Activated T-cell treated with anti-CD3 and anti-CD28 coated beads, Interleukin-2, amount 50 U/mL, for 4 hours (primary cell): ENCODE data around the gene DGKE. TPM values are rescaled to one million over a fixed set of nuclear protein-coding genes. Genes with fewer than 3 reads are reported as not detected.

Experiments used
- ATAC-seq, 2 donors: fragments of 200-7000 bp; cut with Tn5 transposase; one replicate each; pipeline ENCODE4 v1.10.0; 2021
- DNase-seq: peaks from one replicate; pipeline ENCODE4 v3.0.0-alpha.2; 2020
- H3K27me3 Mint-ChIP-seq: one replicate; pipeline ENCODE4 v1.8.0; 2021; ENCODE audit warnings: low read depth, mixed read lengths
- H3K36me3 Mint-ChIP-seq: one replicate; pipeline ENCODE4 v1.8.0; 2022; ENCODE audit warnings: mixed read lengths; ENCODE audit not compliant: insufficient read depth
- H3K4me1 Mint-ChIP-seq: one replicate; pipeline ENCODE4 v1.8.0; 2021; ENCODE audit warnings: low read depth, mixed read lengths
- H3K4me3 Mint-ChIP-seq: one replicate; pipeline ENCODE4 v1.8.0; 2021; ENCODE audit warnings: mild to moderate bottlenecking, moderate library complexity, mixed read lengths
- H3K9me3 Mint-ChIP-seq: one replicate; pipeline ENCODE4 v1.8.0; 2021; ENCODE audit warnings: mixed read lengths
- total RNA-seq, 3 donors: library from RNA; stranded (reverse); gene quantifications; one replicate each; pipeline ENCODE4 v1.2.1, GENCODE V29; 2021

Gene DGKE
- total RNA-seq, 3 donors from 2014 or later: 30.1 to 37.4 (median 33.3) TPM

- Mint-ChIP-seq H3K36me3 (peaks cover 13% of the 10 kb centered on the region), H3K9me3 (no peaks in the 10 kb centered on the region), H3K4me3 (no peak overlapping the region), H3K4me1 (no peaks in the 10 kb centered on the region), H3K27me3 (no peaks in the 10 kb centered on the region)
- ATAC-seq: no peak
- DNase-seq: no peak
Measured at GRCh38 chr17:56807723-56808122, 26.2 kb upstream of the DGKE start.

- Mint-ChIP-seq H3K36me3 (peaks cover 15% of the 10 kb centered on the region), H3K9me3 (no peaks in the 10 kb centered on the region), H3K4me3 (no peak overlapping the region), H3K4me1 (no peaks in the 10 kb centered on the region), H3K27me3 (peaks cover 3% of the 10 kb centered on the region)
- DNase-seq: no peak
- no peak for ATAC-seq
Measured at GRCh38 chr17:56808503-56808902, 25.4 kb upstream of the DGKE start.

GRCh38 chr17:56809106-56809819, 24.7 kb upstream of the DGKE start:
- Mint-ChIP-seq H3K27me3 (peaks cover 3% of the 10 kb centered on the region), H3K4me3 (no peak overlapping the region), H3K4me1 (no peaks in the 10 kb centered on the region), H3K9me3 (no peaks in the 10 kb centered on the region), H3K36me3 (peaks cover 16% of the 10 kb centered on the region)
- ATAC-seq: no peak
- no peak for DNase-seq

GRCh38 chr17:56809820-56810179, 24.2 kb upstream of the DGKE start:
- Mint-ChIP-seq H3K4me3 (no peak overlapping the region), H3K27me3 (peaks cover 3% of the 10 kb centered on the region), H3K36me3 (peaks cover 16% of the 10 kb centered on the region), H3K4me1 (no peaks in the 10 kb centered on the region), H3K9me3 (no peaks in the 10 kb centered on the region)
- ATAC-seq (no peak), DNase-seq (no peak)

GRCh38 chr17:56810343-56810742, 23.6 kb upstream of the DGKE start:
- Mint-ChIP-seq H3K9me3 (no peaks in the 10 kb centered on the region), H3K36me3 (peaks cover 16% of the 10 kb centered on the region), H3K4me3 (no peak overlapping the region), H3K27me3 (peaks cover 3% of the 10 kb centered on the region), H3K4me1 (no peaks in the 10 kb centered on the region)
- DNase-seq (no peak), ATAC-seq (no peak)

GRCh38 chr17:56810891-56811775, 22.8 kb upstream of the DGKE start:
- ATAC-seq: no peak
- H3K4me1 Mint-ChIP-seq: no peaks in the 10 kb centered on the region
- no peak overlapping the region for H3K4me3 Mint-ChIP-seq
- no peak for DNase-seq
- H3K36me3 Mint-ChIP-seq: peaks cover 16% of the 10 kb centered on the region
- no peaks in the 10 kb centered on the region for H3K9me3 Mint-ChIP-seq
- H3K27me3 Mint-ChIP-seq: peaks cover 3% of the 10 kb centered on the region

GRCh38 chr17:56812901-56813388, 21.0 kb upstream of the DGKE start:
- Mint-ChIP-seq H3K9me3 (no peaks in the 10 kb centered on the region), H3K4me3 (no peak overlapping the region), H3K4me1 (no peaks in the 10 kb centered on the region), H3K36me3 (peaks cover 10% of the 10 kb centered on the region), H3K27me3 (peaks cover 3% of the 10 kb centered on the region)
- no peak for ATAC-seq
- no peak for DNase-seq

- peaks cover 3% of the 10 kb centered on the region for H3K27me3 Mint-ChIP-seq
- peaks cover 10% of the 10 kb centered on the region for H3K36me3 Mint-ChIP-seq
- ATAC-seq (no peak), DNase-seq (no peak)
- H3K4me1 Mint-ChIP-seq: peaks cover 3% of the 10 kb centered on the region
- no peak overlapping the region for H3K4me3 Mint-ChIP-seq
- no peaks in the 10 kb centered on the region for H3K9me3 Mint-ChIP-seq
Measured at GRCh38 chr17:56815711-56816110, 18.2 kb upstream of the DGKE start.

- peaks cover 3% of the 10 kb centered on the region for H3K27me3 Mint-ChIP-seq
- H3K36me3 Mint-ChIP-seq: peaks cover 6% of the 10 kb centered on the region
- H3K4me3 Mint-ChIP-seq: no peak overlapping the region
Measured at GRCh38 chr17:56817066-56817465, 16.9 kb upstream of the DGKE start.

GRCh38 chr17:56819030-56819429, 14.9 kb upstream of the DGKE start:
- no peak for DNase-seq
- H3K4me3 Mint-ChIP-seq: no peak overlapping the region
- peaks cover 8% of the 10 kb centered on the region for H3K4me1 Mint-ChIP-seq
- H3K36me3 Mint-ChIP-seq: no peaks in the 10 kb centered on the region
- no peaks in the 10 kb centered on the region for H3K9me3 Mint-ChIP-seq
- ATAC-seq: no peak
- H3K27me3 Mint-ChIP-seq: no peaks in the 10 kb centered on the region

More at GRCh38 chr17:56817066-56817465, 16.9 kb upstream of the DGKE start:
- DNase-seq (no peak), ATAC-seq (no peak)
- H3K9me3 Mint-ChIP-seq: no peaks in the 10 kb centered on the region
- H3K4me1 Mint-ChIP-seq: peaks cover 8% of the 10 kb centered on the region

GRCh38 chr17:56819431-56820145, 14.4 kb upstream of the DGKE start:
- ATAC-seq: peak; percentile 73 to 84
- no peaks in the 10 kb centered on the region for H3K9me3 Mint-ChIP-seq
- peak; percentile 69 for DNase-seq
- H3K4me1 Mint-ChIP-seq: peaks cover 8% of the 10 kb centered on the region
- H3K27me3 Mint-ChIP-seq: no peaks in the 10 kb centered on the region
- no peak overlapping the region for H3K4me3 Mint-ChIP-seq
- H3K36me3 Mint-ChIP-seq: no peaks in the 10 kb centered on the region

- Mint-ChIP-seq H3K4me1 (peaks cover 8% of the 10 kb centered on the region), H3K27me3 (no peaks in the 10 kb centered on the region), H3K9me3 (no peaks in the 10 kb centered on the region), H3K36me3 (no peaks in the 10 kb centered on the region), H3K4me3 (no peak overlapping the region)
- no peak for ATAC-seq
- DNase-seq: no peak
Measured at GRCh38 chr17:56820207-56820606, 13.7 kb upstream of the DGKE start.

- H3K36me3 Mint-ChIP-seq: no peaks in the 10 kb centered on the region
- peaks cover 8% of the 10 kb centered on the region for H3K4me1 Mint-ChIP-seq
- H3K27me3 Mint-ChIP-seq: no peaks in the 10 kb centered on the region
- no peak overlapping the region for H3K4me3 Mint-ChIP-seq
- no peak for DNase-seq
- no peaks in the 10 kb centered on the region for H3K9me3 Mint-ChIP-seq
- ATAC-seq: peak; percentile 72 to 76
Measured at GRCh38 chr17:56821847-56822534, 12.0 kb upstream of the DGKE start.

- H3K9me3 Mint-ChIP-seq: no peaks in the 10 kb centered on the region
- DNase-seq: no peak
- no peaks in the 10 kb centered on the region for H3K27me3 Mint-ChIP-seq
- no peak for ATAC-seq
- H3K36me3 Mint-ChIP-seq: no peaks in the 10 kb centered on the region
- peaks cover 8% of the 10 kb centered on the region for H3K4me1 Mint-ChIP-seq
- H3K4me3 Mint-ChIP-seq: no peak overlapping the region
Measured at GRCh38 chr17:56822725-56823124, 11.2 kb upstream of the DGKE start.
